GM21723 (cell line): ENCODE measurements around the gene CLC.
"Not testable (repeated sequence)": the region's sequence is repeated elsewhere in the genome, so short reads cannot be mapped to it uniquely, and the experiment has no call there.

Experiments used
- ATAC-seq: cut with Tn5 transposase; IDR thresholded peaks from one replicate; pipeline ENCODE4 v1.9.1; 2021; ENCODE audit warnings: mild to moderate bottlenecking, moderate library complexity; ENCODE audit not compliant: unreplicated experiment

CLC gene

GRCh38 chr19:39737891-39738290, at the start of gene CLC:
CLC (minus strand) TSS chr19:39738029; CDS start chr19:39737952, 77 bp downstream.
- ATAC-seq = no peak

GRCh38 chr19:39780894-39781293, 43.1 kb upstream of the CLC start:
- no peak for ATAC-seq

GRCh38 chr19:39778763-39779162, 40.9 kb upstream of the CLC start, which contains the start of gene LEUTX:
LEUTX (plus strand) TSS chr19:39778854; CDS start chr19:39778921, 67 bp downstream.
- no peak for ATAC-seq

GRCh38 chr19:39768786-39769185, 31.0 kb upstream of the CLC start:
- ATAC-seq = no peak

GRCh38 chr19:39768334-39768733, 30.5 kb upstream of the CLC start:
- no peak for ATAC-seq

- no peak for ATAC-seq
These were observed 27.6 kb upstream of the CLC start for GRCh38 chr19:39765091-39766076.

GRCh38 chr19:39761851-39762250, 24.0 kb upstream of the CLC start:
- ATAC-seq = not testable (repeated sequence)

GRCh38 chr19:39759457-39760184, 21.8 kb upstream of the CLC start:
- ATAC-seq = no peak

GRCh38 chr19:39754971-39755370, 17.1 kb upstream of the CLC start:
- ATAC-seq = no peak

- ATAC-seq = no peak
These were observed 16.7 kb upstream of the CLC start for GRCh38 chr19:39754544-39754943.

- ATAC-seq = no peak
These were observed 15.0 kb upstream of the CLC start for GRCh38 chr19:39752795-39753194.

GRCh38 chr19:39752390-39752789, 14.6 kb upstream of the CLC start:
- ATAC-seq = no peak

GRCh38 chr19:39749981-39750380, 12.2 kb upstream of the CLC start:
- no peak for ATAC-seq

- ATAC-seq = no peak
These were observed 9.2 kb upstream of the CLC start for GRCh38 chr19:39746836-39747529.

GRCh38 chr19:39745643-39746042, 7.8 kb upstream of the CLC start:
- ATAC-seq = no peak

GRCh38 chr19:39740395-39740794, 2.6 kb upstream of the CLC start:
- no peak for ATAC-seq

- no peak for ATAC-seq
These were observed 985 bp upstream of the CLC start for GRCh38 chr19:39738814-39739213.

- no peak for ATAC-seq
These were observed 478 bp downstream of the CLC start for GRCh38 chr19:39737351-39737750.

GRCh38 chr19:39736088-39736487, 1.7 kb downstream of the CLC start:
- ATAC-seq = no peak

GRCh38 chr19:39735688-39736087, 2.1 kb downstream of the CLC start:
- no peak for ATAC-seq

GRCh38 chr19:39733841-39734240, 4.0 kb downstream of the CLC start:
- no peak for ATAC-seq
